Esophagus muscularis mucosa (tissue), 4 donors: ENCODE measurements around the gene TNFAIP8L2. TPM values are rescaled to one million over a fixed set of nuclear protein-coding genes. Genes with fewer than 3 reads are reported as not detected.

Source experiments
- DNase-seq: peaks from one replicate; pipeline ENCODE4 v3.0.0-alpha.2; 2017; ENCODE audit errors: extremely low spot score
- H3K27ac ChIP-seq, 4 donors: fragments of 200-600 bp; sonication (generic); replicated peaks in 1 of 4; 1 replicate in 3 of 4; 2 replicates in 1 of 4; pipeline ENCODE4 v1.5.1; 2016 to 2019; ENCODE audit warnings: mild to moderate bottlenecking in 1 of 4
- H3K27me3 ChIP-seq, 4 donors: fragments of 200-600 bp; sonication (generic); one replicate each; pipeline versions ENCODE4 v1.5.1 to v1.6.0; 2016 to 2019
- H3K36me3 ChIP-seq, 4 donors: fragments of 200-600 bp; sonication (generic); one replicate each; pipeline ENCODE4 v1.5.1; 2016 to 2019
- H3K4me1 ChIP-seq, 4 donors: fragments of 200-600 bp; sonication (generic); one replicate each; pipeline ENCODE4 v1.5.1; 2016 to 2019
- H3K4me3 ChIP-seq, 4 donors: fragments of 200-600 bp; sonication (generic); 1 replicate in 2 of 4; 2 replicates in 2 of 4; pipeline ENCODE4 v1.5.1; 2016 to 2019; ENCODE audit warnings: mild to moderate bottlenecking in 4 of 4, moderate library complexity in 1 of 4
- H3K9me3 ChIP-seq, 4 donors: fragments of 200-600 bp; sonication (generic); 1 replicate in 3 of 4; 2 replicates in 1 of 4; pipeline ENCODE4 v1.5.1; 2016 to 2019
- EP300 ChIP-seq: sonication (generic); formaldehyde crosslinking; IDR thresholded peaks from one replicate; pipeline ENCODE4 v1.6.1; 2017; ENCODE audit warnings: antibody characterized with exemption
- POLR2A ChIP-seq: fragments of 450-650 bp; IDR thresholded peaks from one replicate; pipeline ENCODE4 v1.6.1; 2017; ENCODE audit warnings: antibody characterized with exemption, moderate library complexity, mild to moderate bottlenecking, low read depth
- POLR2AphosphoS5 ChIP-seq, 2 donors: sonication (generic); formaldehyde crosslinking; IDR thresholded peaks; one replicate each; pipeline ENCODE4 v1.6.1; 2017; ENCODE audit warnings: antibody characterized with exemption in 2 of 2
- WGBS: methylation state at CpG from one replicate; pipeline ENCODE4 v1.1.5; 2018; 5-methylcytosine and 5-hydroxymethylcytosine counted together
- intact Hi-C: fragments of 100-400 bp; cut with DNase I; formaldehyde crosslinking; loops from one replicate; pipeline ENCODE4 v1.15.1; 2023
- total RNA-seq, 4 donors: library from RNA; depleted of rRNA; stranded (reverse); fragments of >200 nt; gene quantifications; one replicate each; pipeline versions ENCODE4 v1.1.0 to v1.2.1, GENCODE V29; 2016
- TF ChIP-seq, protein P1 (sequence below), 3 experiments: fragments of 200-600 bp in 2 of 3; fragments of 450-650 bp in 1 of 3; sonication (generic) in 2 of 3; IDR thresholded peaks; one replicate each; pipeline ENCODE4 v1.5.1; 2017 to 2019; ENCODE audit warnings: antibody characterized with exemption in 3 of 3, mild to moderate bottlenecking in 2 of 3, moderate library complexity in 1 of 3

The TNFAIP8L2 gene
- total RNA-seq, 4 donors from 2014 or later = 2.8 to 8.3 (median 5.0) TPM

- H3K4me3 ChIP-seq = no peak overlapping the region
- H3K36me3 ChIP-seq = peaks cover 9 to 34% (median 23%) of the 10 kb centered on the region in 4 donors
- no peak overlapping the region for H3K27ac ChIP-seq
- no peak for DNase-seq
- TF ChIP-seq, protein P1, sequence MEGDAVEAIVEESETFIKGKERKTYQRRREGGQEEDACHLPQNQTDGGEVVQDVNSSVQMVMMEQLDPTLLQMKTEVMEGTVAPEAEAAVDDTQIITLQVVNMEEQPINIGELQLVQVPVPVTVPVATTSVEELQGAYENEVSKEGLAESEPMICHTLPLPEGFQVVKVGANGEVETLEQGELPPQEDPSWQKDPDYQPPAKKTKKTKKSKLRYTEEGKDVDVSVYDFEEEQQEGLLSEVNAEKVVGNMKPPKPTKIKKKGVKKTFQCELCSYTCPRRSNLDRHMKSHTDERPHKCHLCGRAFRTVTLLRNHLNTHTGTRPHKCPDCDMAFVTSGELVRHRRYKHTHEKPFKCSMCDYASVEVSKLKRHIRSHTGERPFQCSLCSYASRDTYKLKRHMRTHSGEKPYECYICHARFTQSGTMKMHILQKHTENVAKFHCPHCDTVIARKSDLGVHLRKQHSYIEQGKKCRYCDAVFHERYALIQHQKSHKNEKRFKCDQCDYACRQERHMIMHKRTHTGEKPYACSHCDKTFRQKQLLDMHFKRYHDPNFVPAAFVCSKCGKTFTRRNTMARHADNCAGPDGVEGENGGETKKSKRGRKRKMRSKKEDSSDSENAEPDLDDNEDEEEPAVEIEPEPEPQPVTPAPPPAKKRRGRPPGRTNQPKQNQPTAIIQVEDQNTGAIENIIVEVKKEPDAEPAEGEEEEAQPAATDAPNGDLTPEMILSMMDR (IDR thresholded peaks at IDR 0.05) = no peak
- TF ChIP-seq EP300 = no peak
- no peak for TF ChIP-seq POLR2A
- TF ChIP-seq POLR2AphosphoS5 (IDR thresholded peaks at IDR 0.05) = no peak
- 86% methylated on average over 5 of the region's 5 CpGs for WGBS
- H3K9me3 ChIP-seq = no peaks in the 10 kb centered on the region
- intact Hi-C loops = no loop called here
- H3K4me1 ChIP-seq = no peaks in the 10 kb centered on the region
- no peaks in the 10 kb centered on the region for H3K27me3 ChIP-seq
Observed at GRCh38 chr1:151124763-151125403, 31.6 kb upstream of the TNFAIP8L2 start.

DNA sequence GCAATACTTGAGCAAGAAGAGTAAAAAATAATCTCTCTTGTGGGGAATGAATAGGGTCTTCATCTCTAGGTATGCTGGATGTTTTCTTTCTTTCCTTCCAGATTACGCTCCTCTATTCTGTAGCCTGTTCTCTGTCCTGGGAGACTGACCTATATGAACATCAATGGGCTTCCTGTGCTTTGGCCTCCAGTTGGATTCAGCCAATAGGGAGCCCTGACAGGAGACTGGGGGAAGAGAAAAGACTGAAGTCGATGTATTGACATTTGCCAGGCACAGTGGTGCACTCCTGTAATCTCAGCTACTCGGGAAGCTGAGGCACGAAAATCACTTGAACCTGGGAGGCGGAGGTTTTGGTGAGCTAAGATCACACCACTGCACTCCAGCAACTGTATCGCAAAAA lies 27.6 kb upstream of the TNFAIP8L2 start:
- no peak for DNase-seq
- no peak overlapping the region for H3K27ac ChIP-seq
- H3K4me1 ChIP-seq = peaks cover 0 to 30% (median 22%) of the 10 kb centered on the region in 4 donors
- intact Hi-C loops = no loop called here
- WGBS = 75% methylated on average over 6 of the region's 6 CpGs
- TF ChIP-seq POLR2A (no peak), EP300 (no peak)
- peaks cover 0 to 20% (median 8%) of the 10 kb centered on the region in 4 donors for H3K36me3 ChIP-seq
- no peaks in the 10 kb centered on the region for H3K27me3 ChIP-seq
- no peaks in the 10 kb centered on the region for H3K9me3 ChIP-seq
- no peak overlapping the region for H3K4me3 ChIP-seq

DNA sequence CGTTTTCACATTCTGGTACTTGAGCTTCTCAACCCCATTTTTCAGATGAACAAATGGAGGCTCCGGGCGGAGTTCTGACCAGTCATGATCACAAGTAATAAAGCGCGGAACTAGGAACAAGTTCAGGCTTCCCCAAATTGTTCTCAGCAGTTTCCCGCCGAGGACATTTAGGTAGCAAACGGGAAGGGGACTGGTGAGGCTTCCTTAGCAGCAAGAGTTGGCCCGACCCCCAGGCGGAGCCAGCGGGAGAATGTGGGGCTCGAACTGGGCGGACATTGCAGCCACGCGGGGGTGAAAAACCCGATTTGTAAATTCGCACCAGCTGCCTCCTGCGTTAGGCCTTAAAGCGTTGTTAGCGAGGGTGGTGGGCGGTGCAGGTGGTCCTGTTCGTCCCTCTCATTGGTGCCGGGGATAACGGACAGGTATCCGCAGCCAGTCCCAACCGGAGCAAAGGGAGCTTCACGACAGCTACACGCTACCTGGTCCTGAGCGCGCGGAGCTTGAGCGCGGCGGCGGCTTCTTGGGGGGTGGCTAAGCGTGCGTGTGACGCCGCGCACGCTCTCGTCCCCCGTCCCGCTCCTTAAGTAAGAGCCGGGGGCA lies 25.4 kb upstream of the TNFAIP8L2 start:
- peak overlapping the region; percentile 48 to 61 (median 52) for H3K4me3 ChIP-seq
- no peak for DNase-seq
- H3K27ac ChIP-seq = peak overlapping the region; percentile 71 to 81 (median 74)
- intact Hi-C loops = no loop called here
- peaks cover 0 to 30% (median 22%) of the 10 kb centered on the region in 4 donors for H3K4me1 ChIP-seq
- H3K27me3 ChIP-seq = no peaks in the 10 kb centered on the region
- WGBS = 19% methylated on average over 42 of the region's 45 CpGs
- peaks cover 0 to 31% (median 20%) of the 10 kb centered on the region in 4 donors for H3K36me3 ChIP-seq
- no peaks in the 10 kb centered on the region for H3K9me3 ChIP-seq
- TF ChIP-seq POLR2AphosphoS5 (IDR thresholded peaks at IDR 0.05) (peak; percentile 62 to 67), POLR2A (no peak), EP300 (no peak)
- TF ChIP-seq, protein P1 (IDR thresholded peaks at IDR 0.05) = peak in 2 of 3 experiments; percentile 9 to 16

DNA sequence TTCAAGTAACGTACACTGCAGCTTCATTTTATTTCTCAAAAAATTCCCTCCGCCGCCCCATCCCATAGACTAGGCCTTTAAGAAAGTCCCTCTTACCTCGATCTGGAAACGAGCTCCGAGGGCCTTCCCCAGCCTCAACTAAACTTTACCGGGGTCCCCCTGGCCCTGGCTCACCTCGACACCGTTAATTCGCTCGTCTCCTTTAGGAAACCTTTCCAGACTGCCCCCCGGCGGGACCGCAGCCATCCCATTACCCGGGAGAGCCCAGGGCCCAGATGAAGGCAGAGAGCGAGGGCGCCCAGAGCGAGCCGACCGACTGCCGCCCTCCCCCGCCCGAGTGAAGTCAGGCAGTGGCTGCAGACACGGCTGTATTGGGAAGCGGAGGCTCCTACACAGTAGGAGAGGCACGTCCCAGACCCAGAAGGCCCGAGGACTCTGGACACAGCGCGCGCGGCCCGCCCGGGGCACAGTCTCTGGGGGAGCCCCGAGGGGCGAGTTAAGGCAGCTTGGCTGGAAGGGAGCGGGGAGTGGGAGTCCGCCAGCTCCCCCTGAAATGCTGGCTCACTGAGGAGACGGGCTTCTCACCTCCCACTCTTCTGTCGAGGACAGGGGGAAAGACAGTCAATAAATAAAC lies 24.6 kb upstream of the TNFAIP8L2 start:
- Histone ChIP-seq H3K4me1 (peaks cover 0 to 30% (median 22%) of the 10 kb centered on the region in 4 donors), H3K27ac (peak overlapping the region; percentile 71 to 81 (median 74)), H3K4me3 (peak overlapping the region; percentile 48 to 61 (median 52)), H3K9me3 (no peaks in the 10 kb centered on the region), H3K36me3 (peaks cover 0 to 39% (median 28%) of the 10 kb centered on the region in 4 donors), H3K27me3 (no peaks in the 10 kb centered on the region)
- 48% methylated on average over 38 of the region's 39 CpGs for WGBS
- intact Hi-C loops = no loop called here
- TF ChIP-seq EP300 (no peak), POLR2A (no peak), POLR2AphosphoS5 (IDR thresholded peaks at IDR 0.05) (no peak)
- TF ChIP-seq, protein P1 (IDR thresholded peaks at IDR 0.05) = no peak
- no peak for DNase-seq
